Gastrocnemius medialis (tissue), 4 donors: ENCODE measurements around the gene CPPED1. TPM values are rescaled to one million over a fixed set of nuclear protein-coding genes. Genes with fewer than 3 reads are reported as not detected.

Experiments
- ATAC-seq, 2 donors: fragments of 150-250 bp; one replicate each; pipeline ENCODE4 v1.9.1; 2016
- DNase-seq, 2 donors: peaks; one replicate each; pipeline ENCODE4 v3.0.0-alpha.2; 2019
- H3K27ac ChIP-seq, 4 donors: fragments of 200-600 bp; sonication (generic); 1 replicate in 1 of 4; 2 replicates in 3 of 4; pipeline ENCODE4 v1.5.1; 2016 to 2018; ENCODE audit warnings: mild to moderate bottlenecking in 2 of 4, moderate library complexity in 1 of 4
- H3K27me3 ChIP-seq, 3 donors: fragments of 200-600 bp; sonication (generic) in 2 of 3; 1 replicate in 1 of 3; 2 replicates in 2 of 3; pipeline versions ENCODE4 v1.5.1 to v1.6.0; 2016 to 2019; ENCODE audit warnings: mild to moderate bottlenecking in 1 of 3, moderate library complexity in 1 of 3
- H3K36me3 ChIP-seq, 2 donors: fragments of 200-600 bp; sonication (generic) in 1 of 2; one replicate each; pipeline ENCODE4 v1.5.1; 2017 to 2018
- H3K4me1 ChIP-seq, 2 donors: fragments of 200-600 bp; sonication (generic) in 1 of 2; one replicate each; pipeline ENCODE4 v1.5.1; 2016 to 2017; ENCODE audit warnings: mild to moderate bottlenecking in 2 of 2
- H3K4me3 ChIP-seq, 4 donors: fragments of 200-600 bp; sonication (generic) in 3 of 4; 1 replicate in 1 of 4; 2 replicates in 3 of 4; pipeline ENCODE4 v1.5.1; 2016 to 2019; ENCODE audit warnings: mild to moderate bottlenecking in 2 of 4
- H3K9me3 ChIP-seq, 3 donors: fragments of 200-600 bp; sonication (generic) in 2 of 3; 1 replicate in 1 of 3; 2 replicates in 2 of 3; pipeline ENCODE4 v1.5.1; 2016 to 2019
- POLR2A ChIP-seq, 2 donors: fragments of 450-650 bp; IDR thresholded peaks; one replicate each; pipeline ENCODE4 v1.6.1; 2017; ENCODE audit warnings: antibody characterized with exemption in 2 of 2, mild to moderate bottlenecking in 2 of 2, moderate library complexity in 2 of 2
- in situ Hi-C, 4 donors: fragments of 200-750 bp; cut with MboI; loops; one replicate each; pipeline versions ENCODE4 v1.15.0 to v1.8.0; 2017; ENCODE audit warnings: low sequenced_read_pairs in 4 of 4
- intact Hi-C: fragments of 100-400 bp; cut with DNase I; formaldehyde crosslinking; loops from one replicate; pipeline ENCODE4 v1.15.1; 2023; ENCODE audit warnings: low total_unique reads
- total RNA-seq, 4 donors: library from RNA; depleted of rRNA; stranded (reverse); fragments of >200 nt; gene quantifications; one replicate each; pipeline versions ENCODE4 v1.1.0 to v1.2.3, GENCODE V29; 2016
- TF ChIP-seq, protein P1 (sequence below), 5 experiments: fragments of 450-650 bp in 3 of 5; fragments of 200-600 bp in 2 of 5; sonication (generic) in 2 of 5; IDR thresholded peaks in 4 of 5; conservative IDR thresholded peaks in 1 of 5; 1 replicate in 4 of 5; 2 replicates in 1 of 5; pipeline ENCODE4 v1.5.1; 2016 to 2019; ENCODE audit warnings: antibody characterized with exemption in 5 of 5, mild to moderate bottlenecking in 3 of 5, moderate library complexity in 3 of 5

The CPPED1 gene
- total RNA-seq, 4 donors from 2014 or later = 2.8 to 8.7 (median 6.6) TPM

DNA sequence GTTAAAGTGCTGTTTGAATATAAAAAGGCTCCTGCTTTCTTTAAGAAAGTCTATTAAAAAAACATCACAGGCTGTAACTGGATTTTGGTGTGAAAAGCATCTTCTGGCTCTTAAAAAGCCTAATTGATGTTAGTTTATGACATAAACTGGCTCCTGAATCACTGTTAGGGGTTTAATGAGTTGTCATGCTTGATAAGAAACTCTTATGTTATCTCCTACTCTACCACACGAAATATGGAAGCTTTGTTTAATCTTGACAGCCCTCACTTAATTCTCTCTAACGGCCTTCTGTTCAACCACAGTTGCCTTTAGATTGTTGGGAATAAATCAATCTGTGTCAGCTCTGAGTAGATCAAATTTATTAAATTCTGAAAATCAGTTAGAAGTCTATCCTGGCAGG is 51.5 kb downstream of the CPPED1 start:
- Histone ChIP-seq H3K4me1 (no peaks in the 10 kb centered on the region), H3K9me3 (no peaks in the 10 kb centered on the region), H3K4me3 (no peak overlapping the region), H3K27ac (no peak overlapping the region), H3K27me3 (no peaks in the 10 kb centered on the region), H3K36me3 (no peaks in the 10 kb centered on the region)
- in situ Hi-C loops = loop anchor here in 1 of 4 donors (25.0 kb wide), 1 partner anchor 90 kb away; no protein-coding TSS in a partner anchor
- intact Hi-C loops = no loop called here
- ATAC-seq (no peak), DNase-seq (no peak)
- TF ChIP-seq, protein P1, sequence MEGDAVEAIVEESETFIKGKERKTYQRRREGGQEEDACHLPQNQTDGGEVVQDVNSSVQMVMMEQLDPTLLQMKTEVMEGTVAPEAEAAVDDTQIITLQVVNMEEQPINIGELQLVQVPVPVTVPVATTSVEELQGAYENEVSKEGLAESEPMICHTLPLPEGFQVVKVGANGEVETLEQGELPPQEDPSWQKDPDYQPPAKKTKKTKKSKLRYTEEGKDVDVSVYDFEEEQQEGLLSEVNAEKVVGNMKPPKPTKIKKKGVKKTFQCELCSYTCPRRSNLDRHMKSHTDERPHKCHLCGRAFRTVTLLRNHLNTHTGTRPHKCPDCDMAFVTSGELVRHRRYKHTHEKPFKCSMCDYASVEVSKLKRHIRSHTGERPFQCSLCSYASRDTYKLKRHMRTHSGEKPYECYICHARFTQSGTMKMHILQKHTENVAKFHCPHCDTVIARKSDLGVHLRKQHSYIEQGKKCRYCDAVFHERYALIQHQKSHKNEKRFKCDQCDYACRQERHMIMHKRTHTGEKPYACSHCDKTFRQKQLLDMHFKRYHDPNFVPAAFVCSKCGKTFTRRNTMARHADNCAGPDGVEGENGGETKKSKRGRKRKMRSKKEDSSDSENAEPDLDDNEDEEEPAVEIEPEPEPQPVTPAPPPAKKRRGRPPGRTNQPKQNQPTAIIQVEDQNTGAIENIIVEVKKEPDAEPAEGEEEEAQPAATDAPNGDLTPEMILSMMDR (IDR thresholded peaks at IDR 0.05 in 4 of 5, conservative IDR thresholded peaks at IDR 0.05 in 1 of 5) = no peak
- TF ChIP-seq POLR2A (IDR thresholded peaks at IDR 0.05) = no peak

DNA sequence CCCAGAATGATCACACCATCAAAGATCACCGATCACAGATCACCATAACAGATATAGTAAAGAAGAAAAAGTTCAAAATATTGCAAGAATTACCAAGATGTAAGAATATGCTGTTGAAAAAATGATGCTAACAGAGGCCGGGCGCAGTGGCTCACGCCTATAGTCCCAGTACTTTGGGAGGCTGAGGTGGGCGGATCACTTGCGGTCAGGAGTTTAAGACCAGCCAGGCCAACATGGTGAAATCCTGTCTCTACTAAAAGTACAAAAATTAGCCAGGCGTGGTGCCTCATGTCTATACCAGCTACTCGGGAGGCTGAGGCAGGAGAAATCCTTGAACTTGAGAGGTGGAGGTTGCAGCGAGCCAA is 53.2 kb downstream of the CPPED1 start:
- H3K27ac ChIP-seq = no peak overlapping the region
- intact Hi-C loops = no loop called here
- H3K9me3 ChIP-seq = no peaks in the 10 kb centered on the region
- DNase-seq (no peak), ATAC-seq (no peak)
- H3K4me1 ChIP-seq = no peaks in the 10 kb centered on the region
- no peak for TF ChIP-seq POLR2A (IDR thresholded peaks at IDR 0.05)
- TF ChIP-seq, protein P1 (IDR thresholded peaks at IDR 0.05 in 4 of 5, conservative IDR thresholded peaks at IDR 0.05 in 1 of 5) = no peak
- no peak overlapping the region for H3K4me3 ChIP-seq
- no peaks in the 10 kb centered on the region for H3K27me3 ChIP-seq
- in situ Hi-C loops = loop anchor here in 1 of 4 donors (25.0 kb wide), 1 partner anchor 88 kb away; no protein-coding TSS in a partner anchor
- H3K36me3 ChIP-seq = no peaks in the 10 kb centered on the region

DNA sequence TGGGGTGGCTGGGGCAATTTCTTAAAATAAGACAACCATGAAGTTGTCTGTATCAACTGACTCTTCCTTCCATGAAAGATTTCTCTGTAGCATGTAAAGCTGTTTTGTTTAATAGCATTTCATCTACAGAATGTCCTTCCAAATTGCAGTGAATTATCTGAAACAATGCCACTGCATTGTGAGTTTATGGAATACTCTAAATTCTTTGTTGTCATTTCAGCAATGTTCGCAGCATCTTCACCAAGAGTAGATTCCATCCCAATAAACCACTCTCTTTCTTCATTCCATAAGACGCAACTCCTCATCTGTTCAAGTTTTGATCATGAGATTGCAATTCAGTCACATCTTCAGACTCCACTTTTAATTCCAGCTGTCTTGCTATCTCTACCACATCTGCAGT is 54.6 kb downstream of the CPPED1 start:
- H3K4me3 ChIP-seq = no peak overlapping the region
- no peaks in the 10 kb centered on the region for H3K36me3 ChIP-seq
- in situ Hi-C loops = no loop called here
- no peak for DNase-seq
- TF ChIP-seq, protein P1 (IDR thresholded peaks at IDR 0.05 in 4 of 5, conservative IDR thresholded peaks at IDR 0.05 in 1 of 5) = no peak
- TF ChIP-seq POLR2A (IDR thresholded peaks at IDR 0.05) = no peak
- intact Hi-C loops = no loop called here
- no peak for ATAC-seq
- no peaks in the 10 kb centered on the region for H3K4me1 ChIP-seq
- no peaks in the 10 kb centered on the region for H3K9me3 ChIP-seq
- H3K27ac ChIP-seq = no peak overlapping the region
- H3K27me3 ChIP-seq = no peaks in the 10 kb centered on the region

DNA sequence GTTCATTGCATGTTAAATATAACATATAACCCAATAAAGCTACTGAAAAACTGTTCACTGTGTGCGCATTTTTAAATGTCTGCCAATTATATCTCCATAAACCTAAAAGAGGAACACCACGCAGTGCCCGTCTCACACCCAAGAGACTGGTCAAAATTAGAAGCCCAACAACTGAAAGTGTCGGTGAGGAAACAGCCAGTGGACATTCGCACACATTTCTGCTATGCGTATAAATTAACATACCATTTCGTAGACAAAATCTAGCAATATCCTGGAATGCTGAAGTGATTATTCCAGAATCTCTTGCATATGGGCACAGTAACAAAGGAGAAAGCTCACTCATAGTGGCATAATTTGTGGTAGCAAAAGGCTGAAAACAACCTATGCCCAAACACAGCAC is 55.9 kb downstream of the CPPED1 start:
- TF ChIP-seq, protein P1 (IDR thresholded peaks at IDR 0.05 in 4 of 5, conservative IDR thresholded peaks at IDR 0.05 in 1 of 5) = no peak
- in situ Hi-C loops (no loop called here), intact Hi-C loops (no loop called here)
- Histone ChIP-seq H3K27me3 (no peaks in the 10 kb centered on the region), H3K9me3 (no peaks in the 10 kb centered on the region), H3K4me1 (no peaks in the 10 kb centered on the region), H3K27ac (no peak overlapping the region), H3K36me3 (no peaks in the 10 kb centered on the region), H3K4me3 (no peak overlapping the region)
- no peak for DNase-seq
- no peak for ATAC-seq

DNA sequence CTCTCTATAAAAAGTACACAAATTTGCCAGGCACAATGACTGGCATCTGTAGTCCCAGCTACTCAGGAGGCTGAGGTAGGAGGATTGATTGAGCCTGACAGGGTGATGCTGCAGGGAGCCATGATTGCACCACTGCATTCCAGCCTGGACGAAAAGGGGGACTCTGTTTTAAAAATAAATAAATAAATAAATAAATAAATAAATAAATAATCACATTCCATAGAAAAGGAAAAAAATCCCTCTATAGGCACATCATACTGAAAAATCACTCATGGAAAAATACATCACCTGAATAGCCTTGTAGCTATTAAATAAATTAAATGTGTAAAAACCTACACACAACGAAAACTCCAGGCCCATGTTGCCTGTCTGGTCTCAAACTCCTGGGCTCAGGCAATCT is 56.4 kb downstream of the CPPED1 start:
- no peak for DNase-seq
- Histone ChIP-seq H3K27ac (no peak overlapping the region), H3K36me3 (no peaks in the 10 kb centered on the region), H3K9me3 (no peaks in the 10 kb centered on the region), H3K27me3 (no peaks in the 10 kb centered on the region), H3K4me3 (no peak overlapping the region), H3K4me1 (no peaks in the 10 kb centered on the region)
- ATAC-seq = no peak
- in situ Hi-C loops (no loop called here), intact Hi-C loops (no loop called here)
- no peak for TF ChIP-seq POLR2A (IDR thresholded peaks at IDR 0.05)
- TF ChIP-seq, protein P1 (IDR thresholded peaks at IDR 0.05 in 4 of 5, conservative IDR thresholded peaks at IDR 0.05 in 1 of 5) = no peak
